H1 (cell line): ENCODE data around the gene OXNAD1. TPM values are rescaled to one million over a fixed set of nuclear protein-coding genes. Genes with fewer than 3 reads are reported as not detected.

ENCODE experiments used
- CTCF ChIA-PET: fragments of 300-600 bp; sonication (Branson Sonifier 250); formaldehyde crosslinking; loops from one replicate; lab custom pipeline; 2021; ENCODE audit not compliant: partially characterized antibody; lab: Charles Lee
- POLR2A ChIA-PET: fragments of 300-600 bp; sonication (Branson Sonifier 250); formaldehyde crosslinking; loops from one replicate; lab custom pipeline; 2021; ENCODE audit warnings: inconsistent platforms; ENCODE audit not compliant: partially characterized antibody; lab: Charles Lee
- DNase-seq, 2 experiments: peaks; one replicate each; pipeline versions ENCODE4 v3.0.0 to v3.0.0-alpha.2; 2010 to 2022; ENCODE audit warnings: low spot score in 2 of 2, low read depth in 1 of 2, mixed read lengths in 1 of 2
- FAIRE-seq: peaks from 2 replicates; lab custom pipeline; 2011; peaks lifted over from hg19 to GRCh38; lab: Jason Lieb, UNC
- H2AFZ ChIP-seq: 2 replicates; pipeline ENCODE4 v1.8.1; 2012; ENCODE audit warnings: low read length, inconsistent platforms
- H2AK5ac ChIP-seq: 2 replicates; pipeline ENCODE4 v1.6.1; 2013; ENCODE audit warnings: low read depth, low read length
- H2BK120ac ChIP-seq: replicated peaks from 2 replicates; pipeline ENCODE3; 2013; ENCODE audit warnings: low read depth, low read length, inconsistent platforms
- H2BK12ac ChIP-seq: 2 replicates; pipeline ENCODE4 v1.6.1; 2013; ENCODE audit warnings: low read depth, low read length
- H2BK15ac ChIP-seq: 2 replicates; pipeline ENCODE4 v1.6.1; 2013; ENCODE audit warnings: low read length
- H2BK20ac ChIP-seq: 2 replicates; pipeline ENCODE4 v1.6.1; 2013; ENCODE audit warnings: low read length
- H2BK5ac ChIP-seq: 2 replicates; pipeline ENCODE4 v1.6.1; 2013; ENCODE audit warnings: low read depth, low read length
- H3K14ac ChIP-seq: 2 replicates; pipeline ENCODE4 v1.6.1; 2013; ENCODE audit warnings: inconsistent platforms; ENCODE audit not compliant: insufficient read length
- H3K18ac ChIP-seq: 2 replicates; pipeline ENCODE4 v1.6.1; 2013; ENCODE audit warnings: low read length; ENCODE audit errors: extremely low read depth
- H3K23ac ChIP-seq: 2 replicates; pipeline ENCODE4 v1.6.1; 2013; ENCODE audit warnings: inconsistent platforms; ENCODE audit not compliant: insufficient read length
- H3K23me2 ChIP-seq: 2 replicates; pipeline ENCODE4 v1.6.1; 2013; ENCODE audit warnings: low read depth, low read length
- H3K27ac ChIP-seq: 2 replicates; pipeline ENCODE4 v1.6.1; 2011; ENCODE audit warnings: low read depth, low read length, inconsistent platforms
- H3K27me3 ChIP-seq, 4 experiments: replicated peaks in 1 of 4; 1 replicate in 1 of 4; 2 replicates in 3 of 4; pipeline versions ENCODE4 v1.6.1 to v1.8.1; 2011 to 2013; ENCODE audit warnings: low read length in 3 of 4, mild to moderate bottlenecking in 3 of 4, inconsistent platforms in 2 of 4, mixed read lengths in 2 of 4, moderate library complexity in 1 of 4; ENCODE audit not compliant: control insufficient read depth in 3 of 4, insufficient read depth in 3 of 4; ENCODE audit errors: extremely low read depth in 1 of 4
- H3K36me3 ChIP-seq, 4 experiments: 2 replicates each; pipeline versions ENCODE4 v1.6.1 to v1.8.1; 2011 to 2013; ENCODE audit warnings: mild to moderate bottlenecking in 4 of 4, low read length in 3 of 4, moderate library complexity in 2 of 4, control low read depth in 1 of 4, inconsistent platforms in 1 of 4; ENCODE audit not compliant: insufficient read depth in 4 of 4, control insufficient read depth in 2 of 4
- H3K4ac ChIP-seq: replicated peaks from 2 replicates; pipeline ENCODE3; 2013; ENCODE audit warnings: low read length, low read depth, mixed read lengths, inconsistent platforms; ENCODE audit not compliant: insufficient read length
- H3K4me1 ChIP-seq, 4 experiments: replicated peaks in 1 of 4; 1 replicate in 1 of 4; 2 replicates in 3 of 4; pipeline versions ENCODE4 v1.6.1 to v1.8.1; 2011 to 2013; ENCODE audit warnings: low read length in 3 of 4, inconsistent platforms in 2 of 4, mixed read lengths in 1 of 4; ENCODE audit not compliant: insufficient read depth in 4 of 4, control insufficient read depth in 3 of 4
- H3K4me2 ChIP-seq, 2 experiments: 2 replicates each; pipeline versions ENCODE4 v1.6.1 to v1.8.1; 2011 to 2013; ENCODE audit warnings: low read depth in 2 of 2, low read length in 2 of 2, control low read depth in 1 of 2, inconsistent platforms in 1 of 2, mild to moderate bottlenecking in 1 of 2; ENCODE audit not compliant: insufficient read depth in 1 of 2
- H3K4me3 ChIP-seq, 4 experiments: fragments of 200-600, 300-600 bp in 1 of 4; sonication (generic), shearing (Covaris generic), sonication (Bioruptor Twin) in 1 of 4; 2 replicates each; pipeline versions ENCODE4 v1.5.1 to v1.8.1; 2011 to 2016; ENCODE audit warnings: low read length in 4 of 4, low read depth in 3 of 4, control low read depth in 2 of 4, inconsistent platforms in 2 of 4, mild to moderate bottlenecking in 2 of 4, mixed read lengths in 1 of 4, moderate library complexity in 1 of 4; ENCODE audit not compliant: insufficient read depth in 2 of 4; ENCODE audit errors: extremely low read depth in 1 of 4
- H3K56ac ChIP-seq: replicated peaks from 2 replicates; pipeline ENCODE3; 2013; ENCODE audit warnings: low read depth, mild to moderate bottlenecking, mixed read lengths, low read length, inconsistent platforms; ENCODE audit not compliant: insufficient read length
- H3K79me1 ChIP-seq: 2 replicates; pipeline ENCODE4 v1.6.1; 2013; ENCODE audit warnings: low read depth, low read length, control low read depth
- H3K79me2 ChIP-seq, 2 experiments: 2 replicates each; pipeline versions ENCODE4 v1.6.1 to v1.8.1; 2012 to 2013; ENCODE audit warnings: low read length in 2 of 2, mild to moderate bottlenecking in 2 of 2, inconsistent platforms in 1 of 2; ENCODE audit not compliant: insufficient read depth in 2 of 2, control insufficient read depth in 1 of 2
- H3K9ac ChIP-seq, 4 experiments: replicated peaks in 1 of 4; 1 replicate in 1 of 4; 2 replicates in 3 of 4; pipeline versions ENCODE4 v1.6.1 to v1.8.1; 2011 to 2013; ENCODE audit warnings: low read depth in 3 of 4, low read length in 3 of 4, control low read depth in 2 of 4, mild to moderate bottlenecking in 2 of 4, moderate library complexity in 2 of 4, inconsistent platforms in 1 of 4; ENCODE audit errors: extremely low read depth in 1 of 4
- H3K9me3 ChIP-seq, 2 experiments: 2 replicates each; pipeline versions ENCODE4 v1.6.1 to v1.8.1; 2012 to 2013; ENCODE audit warnings: mild to moderate bottlenecking in 2 of 2, moderate library complexity in 2 of 2, control low read depth in 1 of 2, inconsistent platforms in 1 of 2, low read depth in 1 of 2, low read length in 1 of 2, mixed read lengths in 1 of 2; ENCODE audit not compliant: insufficient read depth in 2 of 2
- H4K20me1 ChIP-seq, 2 experiments: replicated peaks in 1 of 2; 2 replicates each; pipeline versions ENCODE3 to v1.8.1; 2011 to 2013; ENCODE audit warnings: inconsistent platforms in 2 of 2, low read length in 2 of 2, mild to moderate bottlenecking in 1 of 2; ENCODE audit not compliant: insufficient read depth in 2 of 2, control insufficient read depth in 1 of 2
- H4K5ac ChIP-seq: 2 replicates; pipeline ENCODE4 v1.6.1; 2013; ENCODE audit warnings: low read length, low read depth, mixed read lengths, inconsistent platforms; ENCODE audit not compliant: insufficient read length
- H4K8ac ChIP-seq: 2 replicates; pipeline ENCODE4 v1.8.0; 2013; ENCODE audit warnings: mild to moderate bottlenecking, moderate library complexity, low read length, inconsistent platforms; ENCODE audit not compliant: insufficient read depth; ENCODE audit errors: extremely low read depth
- H4K91ac ChIP-seq: replicated peaks from 2 replicates; pipeline ENCODE3; 2013; ENCODE audit warnings: low read length, mixed read lengths, inconsistent platforms; ENCODE audit not compliant: insufficient read length
- CREB1 ChIP-seq: IDR thresholded peaks from 2 replicates; pipeline ENCODE4 v1.6.1; 2012; ENCODE audit warnings: inconsistent platforms
- EP300 ChIP-seq, 2 experiments: IDR thresholded peaks; 1 replicate in 1 of 2; 2 replicates in 1 of 2; pipeline ENCODE4 v1.6.1; 2011 to 2012; ENCODE audit warnings: low read depth in 2 of 2, low read length in 2 of 2, mild to moderate bottlenecking in 2 of 2, borderline replicate concordance in 1 of 2, inconsistent platforms in 1 of 2, moderate library complexity in 1 of 2
- GTF2F1 ChIP-seq: IDR thresholded peaks from 2 replicates; pipeline ENCODE4 v1.6.1; 2012; ENCODE audit warnings: low read depth, low read length, improper control_type of control experiment, borderline replicate concordance
- HDAC2 ChIP-seq, 2 experiments: fragments of 300-600 bp in 1 of 2; sonication (generic) in 1 of 2; IDR thresholded peaks; 2 replicates each; pipeline ENCODE4 v1.6.1; 2011 to 2012; ENCODE audit warnings: low read depth in 2 of 2, low read length in 2 of 2, mild to moderate bottlenecking in 2 of 2, moderate library complexity in 2 of 2, borderline replicate concordance in 1 of 2, inconsistent platforms in 1 of 2
- KDM4A ChIP-seq: IDR thresholded peaks from one replicate; pipeline ENCODE4 v1.7.1; 2012; ENCODE audit warnings: low read depth, mild to moderate bottlenecking, moderate library complexity, low read length, inconsistent platforms; ENCODE audit not compliant: severe bottlenecking
- KDM5A ChIP-seq: fragments of 200-600 bp; IDR thresholded peaks from 2 replicates; pipeline ENCODE4 v1.7.1; 2012; ENCODE audit warnings: mild to moderate bottlenecking, low read length, inconsistent platforms, mixed read lengths
- RAD21 ChIP-seq, 2 experiments: IDR thresholded peaks in 1 of 2; conservative IDR thresholded peaks in 1 of 2; 2 replicates each; pipeline ENCODE4 v1.6.1; 2011; ENCODE audit warnings: low read depth in 2 of 2, low read length in 2 of 2, improper control_type of control experiment in 1 of 2, inconsistent platforms in 1 of 2, mild to moderate bottlenecking in 1 of 2, moderate library complexity in 1 of 2
- RBBP5 ChIP-seq: IDR thresholded peaks from 2 replicates; pipeline ENCODE4 v1.7.1; 2012; ENCODE audit warnings: low read depth, mild to moderate bottlenecking, inconsistent platforms, low read length, moderate library complexity, borderline replicate concordance
- SIX5 ChIP-seq: IDR thresholded peaks from 2 replicates; pipeline ENCODE4 v1.6.1; 2011; ENCODE audit warnings: mild to moderate bottlenecking, low read depth, low read length
- SUZ12 ChIP-seq: fragments of 200-600 bp; sonication (generic); IDR thresholded peaks from 2 replicates; pipeline ENCODE4 v1.6.1; 2012; ENCODE audit warnings: mild to moderate bottlenecking, inconsistent platforms, low read length, moderate library complexity, mixed read lengths
- TAF7 ChIP-seq: optimal IDR thresholded peaks from 2 replicates; pipeline ENCODE3; 2011; ENCODE audit warnings: low read depth, mild to moderate bottlenecking, inconsistent platforms, low read length, moderate library complexity, borderline replicate concordance
- TCF12 ChIP-seq: IDR thresholded peaks from 2 replicates; pipeline ENCODE4 v1.6.1; 2011; ENCODE audit warnings: low read depth, mild to moderate bottlenecking, low read length
- YY1 ChIP-seq: IDR thresholded peaks from 2 replicates; pipeline ENCODE4 v1.6.1; 2011; ENCODE audit warnings: low read depth, mild to moderate bottlenecking, low read length
- WGBS, 2 experiments: shearing (Covaris generic) in 1 of 2; methylation state at CpG; one replicate each; pipeline versions ENCODE4 v1.1.6 to v1.1.7; 2013 to 2015; ENCODE audit warnings: low lambda C conversion rate in 2 of 2, mixed read lengths in 2 of 2, inconsistent platforms in 1 of 2, low coverage in 1 of 2, missing lambda C conversion rate in 1 of 2; ENCODE audit not compliant: insufficient replicate concordance in 2 of 2, insufficient coverage in 1 of 2, insufficient read length in 1 of 2; ENCODE audit errors: extremely low coverage in 1 of 2, missing lambda C conversion rate in 1 of 2; 5-methylcytosine and 5-hydroxymethylcytosine counted together
- polyA plus RNA-seq, 7 experiments: library from polyadenylated mRNA; depleted of rRNA in 3 of 7; stranded (reverse) in 5 of 7; unstranded in 2 of 7; fragments of >200 nt in 5 of 7; fragments of 200-250 nt in 2 of 7; gene quantifications; 1 replicate in 5 of 7; 2 replicates in 1 of 7; 4 replicates in 1 of 7; pipeline versions ENCODE4 v1.2.1 to v1.2.3, GENCODE V29; 2011 to 2013; ENCODE audit warnings: missing spikeins in 2 of 7, mixed read lengths in 2 of 7
- total RNA-seq: library from RNA; stranded (reverse); fragmentation: NEBNext Ultra II Directional; extraction: Animal tissue kit (Norgen Biotek cat#: 25700); gene quantifications from 2 replicates; pipeline ENCODE4 v1.2.1, GENCODE V29; 2021
- TF ChIP-seq, protein P1 (sequence below): IDR thresholded peaks from 2 replicates; pipeline ENCODE4 v1.6.1; 2012; ENCODE audit warnings: inconsistent platforms

Gene OXNAD1
- total and polyA plus RNA-seq, 2 of the 8 experiments (the other 6 are each of a cell fraction or from before 2014, with no cell fraction given): 14.9 to 24.8 TPM

GRCh38 chr3:16252988-16253387, 12.0 kb upstream of the OXNAD1 start:
- H2BK20ac ChIP-seq: no peak overlapping the region
- no peak overlapping the region for H3K56ac ChIP-seq
- H2BK5ac ChIP-seq: no peak overlapping the region
- H3K23ac ChIP-seq: no peak overlapping the region
- H3K9me3 ChIP-seq: no peaks in the 10 kb centered on the region
- H3K4me2 ChIP-seq: no peak overlapping the region
- no peak overlapping the region for H2AK5ac ChIP-seq
- H3K27ac ChIP-seq: no peak overlapping the region
- H3K23me2 ChIP-seq: no peaks in the 10 kb centered on the region
- no peaks in the 10 kb centered on the region for H3K79me2 ChIP-seq
- H3K4ac ChIP-seq: no peak overlapping the region
- H2BK15ac ChIP-seq: no peak overlapping the region
- H2BK120ac ChIP-seq: no peak overlapping the region
- no peaks in the 10 kb centered on the region for H3K36me3 ChIP-seq
- H3K4me3 ChIP-seq: no peak overlapping the region
- no peak overlapping the region for H3K18ac ChIP-seq
- no peaks in the 10 kb centered on the region for H3K4me1 ChIP-seq
- H3K14ac ChIP-seq: no peak overlapping the region
- H2BK12ac ChIP-seq: no peak overlapping the region
- H4K5ac ChIP-seq: no peak overlapping the region
- WGBS, 2 experiments: 81% methylated on average over 2 of the region's 2 CpGs; no CpG with 5 or more reads in 1 of the 2 experiments
- no peaks in the 10 kb centered on the region for H3K79me1 ChIP-seq
- no peaks in the 10 kb centered on the region for H4K20me1 ChIP-seq
- DNase-seq (no peak), FAIRE-seq (no peak)
- H4K91ac ChIP-seq: no peak overlapping the region
- H3K9ac ChIP-seq: no peak overlapping the region
- H4K8ac ChIP-seq: no peak overlapping the region
- ChIA-PET CTCF (interaction anchor here (0.5 to 2.8 kb wide), 4 partner anchors 10 to 67 kb away, joined by 3 to 13 read pairs (median 3); partner anchors contain the start of genes DPH3 and OXNAD1), POLR2A (interaction anchor here (2.7 kb wide), 1 partner anchor 11 kb away, joined by 10 read pairs; the partner anchor contains the start of genes DPH3 and OXNAD1)
- no peaks in the 10 kb centered on the region for H3K27me3 ChIP-seq
- no peak overlapping the region for H2AFZ ChIP-seq
- TF ChIP-seq TCF12 (no peak), KDM4A (no peak), TAF7 (no peak), RAD21 (IDR thresholded peaks at IDR 0.05 in 1 of 2, conservative IDR thresholded peaks at IDR 0.05 in 1 of 2; ENCODE audit: low read depth in 2 of 2, low read length in 2 of 2) (no peak), SUZ12 (no peak), HDAC2 (IDR thresholded peaks at IDR 0.05; ENCODE audit: borderline replicate concordance in 1 of 2, low read depth in 2 of 2, low read length in 2 of 2) (no peak), EP300 (IDR thresholded peaks at IDR 0.05; ENCODE audit: borderline replicate concordance in 1 of 2, low read depth in 2 of 2, low read length in 2 of 2) (no peak), RBBP5 (no peak), SIX5 (no peak), KDM5A (no peak), GTF2F1 (no peak), CREB1 (no peak), YY1 (no peak)
- TF ChIP-seq, protein P1, sequence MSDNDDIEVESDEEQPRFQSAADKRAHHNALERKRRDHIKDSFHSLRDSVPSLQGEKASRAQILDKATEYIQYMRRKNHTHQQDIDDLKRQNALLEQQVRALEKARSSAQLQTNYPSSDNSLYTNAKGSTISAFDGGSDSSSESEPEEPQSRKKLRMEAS: no peak
